ENCODE data around the gene ROBO3. TPM values are rescaled to one million over a fixed set of nuclear protein-coding genes. Genes with fewer than 3 reads are reported as not detected.

Gene ROBO3
- total and polyA plus RNA-seq, 2 of the 8 experiments (the other 6 are each of a cell fraction or from before 2014, with no cell fraction given): 12.1 to 24.6 TPM

GRCh38 chr11:124821995-124822730, 43.1 kb upstream of the ROBO3 start (continued):
- TF ChIP-seq CHD7 (IDR thresholded peaks at IDR 0.05; ENCODE audit: insufficient replicate concordance, low read length): no peak
- TF ChIP-seq TAF1 (IDR thresholded peaks at IDR 0.05; ENCODE audit: low read depth, low read length): no peak
- TF ChIP-seq SRF (IDR thresholded peaks at IDR 0.05; ENCODE audit: low read depth, low read length): no peak
- TF ChIP-seq ATF2 (IDR thresholded peaks at IDR 0.05; ENCODE audit: low read length): no peak
- no peak for TF ChIP-seq ATF3 (IDR thresholded peaks at IDR 0.05; ENCODE audit: insufficient read depth, low read depth, low read length)
- no peak for TF ChIP-seq SP1 (IDR thresholded peaks at IDR 0.05; ENCODE audit: low read depth, low read length)

Measured in H1 (cell line).